H1 (cell line): ENCODE measurements around the gene PSORS1C2. TPM values are rescaled to one million over a fixed set of nuclear protein-coding genes. Genes with fewer than 3 reads are reported as not detected.

Experiments
- CBX5 ChIP-seq: fragments of 300-800, 300-1000 bp; sonication (generic); IDR thresholded peaks from 2 replicates; pipeline ENCODE4 v1.7.1; 2016; ENCODE audit warnings: antibody characterized with exemption, low read length, low read depth
- polyA plus RNA-seq, 7 experiments: library from polyadenylated mRNA; depleted of rRNA in 3 of 7; stranded (reverse) in 5 of 7; unstranded in 2 of 7; fragments of >200 nt in 5 of 7; fragments of 200-250 nt in 2 of 7; gene quantifications; 1 replicate in 5 of 7; 2 replicates in 1 of 7; 4 replicates in 1 of 7; pipeline versions ENCODE4 v1.2.1 to v1.2.3, GENCODE V29; 2011 to 2013; ENCODE audit warnings: missing spikeins in 2 of 7, mixed read lengths in 2 of 7
- total RNA-seq: library from RNA; stranded (reverse); fragmentation: NEBNext Ultra II Directional; extraction: Animal tissue kit (Norgen Biotek cat#: 25700); gene quantifications from 2 replicates; pipeline ENCODE4 v1.2.1, GENCODE V29; 2021

PSORS1C2 gene
- total and polyA plus RNA-seq, 2 of the 8 experiments (the other 6 are each of a cell fraction or from before 2014, with no cell fraction given) = 0.11 TPM; not detected in 1

GRCh38 chr6:31175971-31176370, 37.1 kb upstream of the PSORS1C2 start (continued):
- no peak for TF ChIP-seq CBX5
